HG03280 (cell line): Measurements from ENCODE around the gene HECTD2.

Experiments
- ATAC-seq: cut with Tn5 transposase; IDR thresholded peaks from one replicate; pipeline ENCODE4 v1.9.1; 2021; ENCODE audit warnings: mild to moderate bottlenecking, moderate library complexity; ENCODE audit not compliant: unreplicated experiment

HECTD2 gene

DNA sequence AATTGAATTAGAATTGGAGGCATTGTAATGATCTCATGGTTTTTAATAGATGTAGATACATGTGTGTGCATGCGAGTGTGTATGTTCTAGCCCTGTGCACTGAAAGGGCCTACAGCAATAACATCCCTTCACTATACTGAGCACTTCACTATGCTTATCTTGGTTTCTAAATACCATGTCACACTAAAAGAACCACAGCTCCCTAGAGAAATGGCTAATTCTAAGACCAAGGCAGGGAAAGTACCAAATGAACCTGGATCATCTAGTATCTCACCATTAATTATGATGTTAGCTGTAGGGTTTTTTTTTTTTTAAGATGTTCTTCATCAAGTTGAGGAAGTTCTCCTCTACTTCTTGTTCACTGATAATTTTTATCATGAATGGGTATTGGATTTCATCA, 55.1 kb downstream of the HECTD2 start:
- ATAC-seq = no peak

DNA sequence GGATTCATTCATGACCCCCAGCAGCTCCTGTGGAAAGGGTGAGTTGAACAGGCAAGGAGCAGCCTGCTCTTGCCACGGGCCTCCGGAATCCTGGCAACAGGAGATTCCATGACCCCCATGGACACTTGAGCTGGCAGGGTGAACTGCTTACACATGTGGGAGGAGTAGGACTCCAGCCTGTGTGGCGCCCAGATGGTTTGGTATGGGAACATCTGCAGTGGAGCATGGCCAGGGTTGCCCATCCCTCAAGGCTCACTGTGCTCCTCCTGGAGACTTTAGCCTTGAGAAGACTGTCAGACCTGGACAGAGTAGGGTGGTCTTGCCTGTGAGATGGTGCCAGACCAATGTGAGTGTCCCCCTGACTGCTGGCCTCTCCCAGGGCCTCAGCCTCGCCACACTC, 57.0 kb downstream of the HECTD2 start:
- no peak for ATAC-seq

GRCh38 chr10:91471602-91472001, 61.5 kb downstream of the HECTD2 start:
- no peak for ATAC-seq

GRCh38 chr10:91472911-91473310, 62.8 kb downstream of the HECTD2 start:
- ATAC-seq = no peak

DNA sequence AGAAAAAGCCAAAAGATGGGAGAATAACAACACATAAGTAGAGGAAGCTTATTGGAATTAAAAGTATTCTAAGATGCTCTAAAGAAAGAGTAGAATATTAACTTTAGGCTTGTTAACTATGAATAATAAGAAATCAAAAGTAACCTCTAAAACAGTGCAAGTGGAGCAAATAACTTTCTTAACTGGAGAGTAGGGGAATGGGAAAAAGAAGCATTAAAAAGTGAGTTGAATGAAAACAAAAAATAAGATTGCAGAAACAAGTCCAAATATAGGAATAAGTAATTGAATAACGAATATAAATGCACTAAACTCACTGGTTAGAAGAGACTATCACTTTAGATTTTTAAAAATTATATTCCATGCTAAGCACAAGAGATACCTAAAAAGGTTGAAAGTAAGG, 63.9 kb downstream of the HECTD2 start:
- ATAC-seq = no peak

DNA sequence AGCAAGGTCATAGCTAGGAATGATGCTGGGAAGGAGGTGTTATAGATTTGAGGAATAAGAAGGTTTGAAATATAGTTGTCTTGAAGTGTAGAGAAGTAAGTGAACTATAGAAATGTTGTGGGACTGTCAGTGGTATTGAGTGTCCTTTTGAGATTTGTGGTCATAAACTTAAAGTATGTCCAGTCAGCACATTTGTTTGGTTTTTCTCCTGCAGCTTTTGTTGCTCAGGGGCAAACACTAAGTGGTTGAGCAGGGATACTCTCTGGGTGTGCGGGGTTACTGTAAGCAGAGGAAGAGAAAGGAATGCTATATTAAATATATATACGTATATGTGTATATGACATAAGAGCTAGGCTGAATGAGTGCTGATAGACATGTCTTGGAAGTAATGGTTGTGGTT, 67.1 kb downstream of the HECTD2 start:
- ATAC-seq = no peak

- no peak for ATAC-seq
Measured at GRCh38 chr10:91479583-91479982, 69.4 kb downstream of the HECTD2 start.

GRCh38 chr10:91487911-91488582, 77.9 kb downstream of the HECTD2 start:
- no peak for ATAC-seq

GRCh38 chr10:91493313-91493712, 83.2 kb downstream of the HECTD2 start:
- no peak for ATAC-seq

GRCh38 chr10:91495402-91495801, 85.3 kb downstream of the HECTD2 start:
- no peak for ATAC-seq

DNA sequence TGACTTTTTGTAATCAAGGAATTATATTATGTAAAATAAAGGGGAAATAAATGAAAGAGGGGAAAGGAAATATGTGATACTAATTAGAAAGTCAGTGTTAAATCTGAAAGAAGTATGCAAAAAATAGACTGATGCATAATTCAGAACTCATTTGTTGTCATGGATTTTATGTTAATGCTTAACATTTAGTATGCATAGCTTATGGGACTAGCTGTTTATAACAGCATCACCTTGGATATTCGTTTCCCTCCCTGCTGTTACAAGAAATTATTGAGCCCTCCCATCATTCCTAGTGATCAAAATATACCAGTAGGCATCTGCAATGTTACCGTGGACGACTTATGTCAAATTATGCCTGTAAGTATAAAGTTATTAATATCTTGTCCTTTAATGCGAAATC, 85.9 kb downstream of the HECTD2 start:
- ATAC-seq = no peak

DNA sequence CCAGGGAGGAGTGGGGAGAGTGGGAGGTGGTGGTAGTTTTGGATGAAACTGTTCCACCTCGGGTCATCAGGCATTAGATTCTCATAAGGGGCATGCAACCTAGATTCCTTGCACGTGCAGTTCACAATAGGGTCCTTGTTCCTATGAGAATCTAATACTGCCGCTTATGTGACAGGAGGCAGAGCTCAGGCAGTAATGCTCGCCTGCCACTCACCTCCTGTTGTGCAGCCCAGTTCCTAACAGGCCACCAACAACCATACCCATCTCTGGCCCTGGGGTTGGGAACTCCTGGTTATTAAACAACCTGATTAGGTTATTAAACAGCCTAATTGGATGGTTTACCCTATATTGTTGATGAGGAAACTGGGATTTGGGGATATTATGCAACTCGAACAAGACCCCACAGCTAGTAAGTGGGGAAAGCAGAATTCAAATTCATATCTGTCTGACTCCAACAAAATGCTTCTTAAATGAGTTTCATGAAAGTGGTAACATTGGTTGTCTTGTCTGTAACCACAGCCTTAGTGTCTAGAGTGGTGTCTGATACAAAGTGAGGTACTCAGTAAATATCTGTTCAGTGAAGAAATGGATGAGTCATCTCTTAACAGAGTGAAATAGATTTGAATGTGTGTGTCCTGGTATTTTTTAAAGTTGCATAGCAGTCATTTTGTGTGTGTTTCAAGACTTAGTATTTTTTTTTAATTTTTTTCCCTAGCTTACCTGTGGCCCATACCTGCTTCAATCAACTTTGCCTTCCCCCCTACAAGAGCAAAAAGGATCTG, 101.6 kb downstream of the HECTD2 start:
- ATAC-seq = no peak

- no peak for ATAC-seq
Measured at GRCh38 chr10:91512458-91512857, 102.3 kb downstream of the HECTD2 start.

DNA sequence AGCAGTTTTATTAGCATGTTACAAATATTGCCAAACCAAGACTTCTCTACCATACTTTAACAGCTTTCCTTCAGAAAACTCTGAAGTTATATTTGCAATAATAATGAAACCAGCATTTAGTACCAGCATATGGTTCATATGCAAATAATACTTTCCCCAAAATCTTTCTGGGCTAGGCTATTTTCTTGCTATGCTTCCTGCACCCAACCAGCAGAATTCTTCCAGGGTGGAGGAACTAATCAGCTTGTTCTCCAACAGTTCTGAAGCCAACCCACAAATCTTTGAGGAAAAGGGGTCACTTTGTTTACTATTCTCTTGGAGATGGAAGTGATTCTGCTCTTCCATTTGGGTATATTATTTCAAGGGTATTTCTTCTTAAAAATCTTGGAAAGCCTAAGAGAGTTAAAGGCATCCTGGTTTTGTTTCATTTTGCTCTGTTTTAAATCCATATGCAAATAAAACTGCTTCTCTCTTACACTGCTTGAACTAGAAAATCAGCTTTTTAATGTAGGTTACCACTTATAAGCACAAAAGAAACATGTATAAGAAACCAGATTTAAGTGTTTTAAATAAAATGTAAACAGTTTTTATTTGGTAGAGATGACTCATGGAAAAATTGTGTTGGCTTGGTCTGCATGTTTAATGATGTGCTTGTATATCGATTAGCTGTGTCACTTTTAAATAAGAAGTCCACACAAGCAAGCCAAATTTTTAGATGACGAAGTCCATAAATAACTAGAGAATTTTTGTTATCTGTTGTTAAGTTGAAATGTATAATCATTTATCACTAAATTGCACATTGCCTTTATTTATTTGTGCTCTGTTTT, 103.7 kb downstream of the HECTD2 start:
- no peak for ATAC-seq

DNA sequence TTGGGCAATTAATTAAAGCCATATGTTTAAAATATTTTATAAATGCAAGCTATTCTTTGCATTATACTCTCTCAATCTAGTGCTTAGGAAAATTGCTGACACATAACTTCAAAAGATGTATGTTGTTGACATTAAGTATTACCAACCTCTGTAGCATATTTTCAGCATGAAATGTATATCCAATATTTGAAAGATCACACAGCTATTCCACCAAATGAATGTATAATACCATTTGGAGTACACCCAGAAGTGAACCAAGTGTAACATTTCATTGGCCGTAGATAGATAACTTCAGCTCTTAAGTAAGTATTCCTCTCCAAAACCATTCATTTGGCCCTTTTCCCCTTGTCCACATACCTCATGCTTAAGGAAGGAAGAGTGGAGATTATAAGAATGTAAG, 104.6 kb downstream of the HECTD2 start:
- ATAC-seq = no peak

DNA sequence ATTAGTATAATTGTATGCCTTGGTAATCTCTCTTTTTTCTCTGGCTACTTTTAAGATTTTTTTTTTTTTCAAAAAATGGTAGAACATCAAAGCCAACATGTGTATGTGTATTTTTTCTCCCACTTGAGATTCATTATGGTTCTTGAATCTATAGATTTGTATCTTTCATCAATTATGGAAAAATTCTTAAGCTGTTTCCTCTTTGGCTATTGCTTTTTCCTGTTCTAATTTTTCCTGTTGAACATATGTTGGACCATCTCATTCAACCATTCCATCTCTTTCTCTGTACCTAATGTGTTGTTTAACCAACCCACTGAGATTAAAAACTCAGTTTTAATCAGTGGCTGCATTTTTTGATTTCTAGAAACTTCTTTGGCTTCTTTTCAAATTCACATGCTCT, 107.2 kb downstream of the HECTD2 start:
- no peak for ATAC-seq

DNA sequence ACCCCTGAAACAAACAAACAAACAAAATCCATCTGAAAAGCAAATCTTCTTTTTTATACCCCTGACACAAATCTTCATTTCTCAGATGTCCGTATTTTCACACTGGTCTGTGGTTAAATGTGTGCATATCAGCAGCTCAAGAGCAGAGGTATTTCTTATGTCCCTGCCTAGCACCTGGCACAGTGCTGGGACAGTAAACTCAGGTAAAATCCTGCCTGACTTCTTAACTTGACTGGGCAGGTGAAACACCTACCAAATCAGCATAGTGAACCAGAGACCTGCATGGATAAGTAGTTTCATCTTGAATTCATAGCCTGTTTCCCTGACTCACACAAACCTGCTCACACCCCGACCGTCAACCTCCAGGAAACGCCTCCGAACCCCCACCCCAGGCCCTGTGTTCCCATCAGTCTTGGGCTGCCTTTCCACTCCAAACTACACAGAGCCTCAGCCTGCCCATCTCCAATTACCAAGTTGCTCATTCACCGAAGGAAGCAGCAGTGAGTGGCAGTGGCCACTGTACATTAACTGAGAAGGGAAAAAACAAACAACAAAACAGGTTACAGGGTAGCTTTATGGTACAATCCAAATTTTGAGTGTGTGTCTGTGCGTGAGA, 109.9 kb downstream of the HECTD2 start:
- no peak for ATAC-seq

GRCh38 chr10:91520661-91521060, 110.5 kb downstream of the HECTD2 start:
- ATAC-seq = no peak

DNA sequence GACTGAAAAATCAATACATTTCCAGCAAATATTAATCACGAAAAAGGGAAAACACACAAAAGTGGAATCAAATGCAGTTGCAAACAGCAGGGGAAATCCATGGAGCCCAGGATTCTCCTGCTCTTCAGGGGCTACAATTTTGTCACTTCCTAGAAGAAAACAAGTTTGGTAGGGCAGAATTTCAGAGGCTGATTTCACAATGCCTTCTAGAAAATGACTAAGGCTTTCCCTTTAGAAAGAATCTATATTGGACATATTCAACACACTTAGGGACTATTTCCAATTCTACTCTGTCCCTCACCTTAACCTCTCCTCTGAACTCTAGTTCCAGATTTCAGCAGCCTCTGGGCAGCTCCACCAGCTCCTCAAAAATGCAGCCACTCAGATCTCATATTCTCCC, 111.3 kb downstream of the HECTD2 start:
- ATAC-seq = no peak

DNA sequence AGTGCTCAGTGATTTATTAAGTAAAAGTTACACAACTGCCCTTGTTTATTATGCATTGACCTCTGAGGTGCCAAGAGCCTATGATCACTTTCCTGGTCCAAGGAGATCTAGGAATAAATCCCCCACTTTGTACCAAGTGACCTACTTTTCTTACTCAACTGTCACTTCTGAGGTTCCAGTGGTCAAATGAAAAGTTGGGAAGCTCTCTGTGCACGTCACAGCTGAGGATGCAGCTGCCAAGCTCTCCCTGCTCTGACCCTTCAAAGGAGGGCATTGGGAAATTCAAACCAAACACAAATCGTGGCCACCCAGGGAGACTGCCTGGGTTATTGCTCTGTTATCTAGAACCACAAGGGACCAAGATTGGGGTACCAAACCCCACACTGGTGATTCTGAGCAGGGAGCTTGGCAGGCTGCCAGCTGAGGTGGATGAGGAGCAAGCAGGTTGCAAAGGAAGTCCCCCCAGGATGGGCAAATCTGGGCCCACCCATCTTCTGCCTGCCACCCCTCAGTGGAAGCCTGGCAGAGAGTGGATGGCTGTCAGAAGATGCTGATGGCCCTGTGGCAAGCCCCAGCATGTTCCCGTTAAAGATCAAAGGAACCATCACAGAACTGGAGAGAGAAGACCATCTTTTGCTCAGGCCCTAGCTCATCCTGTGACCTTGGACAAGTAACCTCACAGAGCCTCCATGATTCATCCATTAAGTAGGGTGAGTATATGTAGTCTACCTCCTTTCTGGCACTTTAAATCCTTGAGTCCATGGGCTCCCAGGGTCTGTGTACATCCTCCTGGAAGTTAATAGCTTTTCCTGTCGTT, 116.0 kb downstream of the HECTD2 start:
- no peak for ATAC-seq
